Measurements from ENCODE around the gene EAF1. TPM values are rescaled to one million over a fixed set of nuclear protein-coding genes. Genes with fewer than 3 reads are reported as not detected.
"Not testable (repeated sequence)": the region's sequence is repeated elsewhere in the genome, so short reads cannot be mapped to it uniquely, and the experiment has no call there.

Gene EAF1
- polyA plus RNA-seq, 3 donors: 4.3 to 11.2 (median 7.5) TPM

DNA sequence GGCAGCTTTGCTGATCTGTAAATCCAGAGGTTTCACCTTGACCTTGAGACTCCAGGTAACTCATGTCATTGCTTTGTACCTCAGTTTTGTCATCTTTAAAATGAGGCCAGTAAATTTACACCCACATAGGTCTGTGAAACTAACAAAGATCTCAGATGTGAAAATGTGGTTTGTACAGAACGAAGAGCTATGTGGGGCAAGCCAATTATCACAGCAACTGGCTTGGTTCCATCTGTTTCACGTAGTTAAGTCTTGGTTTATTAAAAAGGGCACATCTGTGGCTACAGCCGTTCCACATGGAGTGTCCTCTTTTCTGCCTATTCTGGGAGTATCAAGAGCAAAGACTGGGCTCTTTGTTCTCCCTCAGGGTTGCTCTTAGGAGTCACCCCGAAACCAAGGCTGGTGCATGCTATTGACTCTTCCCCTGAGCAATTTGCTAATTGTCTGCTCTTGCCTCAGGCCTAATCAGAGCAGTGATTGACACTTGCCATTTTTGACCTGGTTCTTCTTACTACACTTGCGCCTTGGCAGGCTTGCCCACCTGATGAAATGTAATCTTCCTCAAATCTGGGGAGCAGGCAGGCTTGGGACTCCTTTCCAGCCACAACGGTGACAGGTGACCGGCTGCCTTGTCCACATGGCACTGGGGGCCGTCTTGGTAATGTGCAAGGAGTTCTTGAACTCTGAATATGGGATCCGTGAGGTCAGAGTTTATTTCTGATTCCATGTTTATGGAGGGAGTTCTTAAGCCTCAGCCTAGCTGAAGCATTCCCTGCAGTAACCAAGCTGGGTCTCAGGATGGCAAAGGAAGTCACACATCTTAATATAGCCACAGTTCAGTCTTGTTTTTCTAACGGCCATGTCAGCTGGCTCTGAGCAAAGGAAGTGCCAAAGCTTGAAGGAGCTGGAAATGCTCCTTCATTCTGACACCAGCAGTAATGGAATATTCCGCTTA lies 40.1 kb downstream of the EAF1 start:
- WGBS, 3 donors: 88 to 92% (median 88%) methylated on average over 11 of the region's 11 CpGs
- H3K27ac ChIP-seq (ENCODE audit: low read depth, low read length): no peak overlapping the region

GRCh38 chr3:15470261-15470660 lies 42.9 kb downstream of the EAF1 start:
- no peak overlapping the region for H3K27ac ChIP-seq (ENCODE audit: low read depth, low read length)
- WGBS, 3 donors: 89 to 92% (median 89%) methylated on average over 6 of the region's 6 CpGs

- H3K27ac ChIP-seq (ENCODE audit: low read depth, low read length): no peak overlapping the region
- WGBS, 3 donors: 94 to 96% (median 96%) methylated on average over 2 of the region's 2 CpGs
Measured at GRCh38 chr3:15470849-15471248, 43.5 kb downstream of the EAF1 start.

GRCh38 chr3:15471861-15472260 lies 44.5 kb downstream of the EAF1 start:
- WGBS, 3 donors: 80 to 91% (median 83%) methylated on average over 3 of the region's 3 CpGs
- no peak overlapping the region for H3K27ac ChIP-seq (ENCODE audit: low read depth, low read length)

DNA sequence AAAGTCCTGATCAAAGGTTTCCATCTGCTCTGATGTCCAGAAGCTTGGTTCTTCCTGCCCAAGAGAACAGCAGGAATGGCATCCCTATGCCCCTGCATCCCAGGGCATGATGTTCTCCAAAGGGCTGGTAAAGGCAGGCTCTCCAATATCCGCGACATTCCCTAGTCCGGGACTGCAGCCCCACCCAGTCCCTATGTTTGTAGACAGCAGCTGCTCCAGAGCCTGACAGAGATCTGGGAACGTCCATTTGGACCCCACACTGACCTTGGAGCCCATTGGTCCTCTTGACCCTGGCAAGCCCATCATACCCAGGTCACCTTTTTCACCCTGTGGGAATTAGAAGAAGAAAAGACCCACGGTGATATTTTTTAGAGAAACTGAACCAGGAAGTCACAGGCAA lies 47.8 kb downstream of the EAF1 start:
- no peak overlapping the region for H3K27ac ChIP-seq (ENCODE audit: low read depth, low read length)
- WGBS, 3 donors: 55 to 69% (median 58%) methylated on average over 5 of the region's 5 CpGs

GRCh38 chr3:15476378-15476777 lies 49.0 kb downstream of the EAF1 start:
- 64 to 87% (median 70%) methylated on average over 3 of the region's 3 CpGs for WGBS, 3 donors
- H3K27ac ChIP-seq (ENCODE audit: low read depth, low read length): no peak overlapping the region

DNA sequence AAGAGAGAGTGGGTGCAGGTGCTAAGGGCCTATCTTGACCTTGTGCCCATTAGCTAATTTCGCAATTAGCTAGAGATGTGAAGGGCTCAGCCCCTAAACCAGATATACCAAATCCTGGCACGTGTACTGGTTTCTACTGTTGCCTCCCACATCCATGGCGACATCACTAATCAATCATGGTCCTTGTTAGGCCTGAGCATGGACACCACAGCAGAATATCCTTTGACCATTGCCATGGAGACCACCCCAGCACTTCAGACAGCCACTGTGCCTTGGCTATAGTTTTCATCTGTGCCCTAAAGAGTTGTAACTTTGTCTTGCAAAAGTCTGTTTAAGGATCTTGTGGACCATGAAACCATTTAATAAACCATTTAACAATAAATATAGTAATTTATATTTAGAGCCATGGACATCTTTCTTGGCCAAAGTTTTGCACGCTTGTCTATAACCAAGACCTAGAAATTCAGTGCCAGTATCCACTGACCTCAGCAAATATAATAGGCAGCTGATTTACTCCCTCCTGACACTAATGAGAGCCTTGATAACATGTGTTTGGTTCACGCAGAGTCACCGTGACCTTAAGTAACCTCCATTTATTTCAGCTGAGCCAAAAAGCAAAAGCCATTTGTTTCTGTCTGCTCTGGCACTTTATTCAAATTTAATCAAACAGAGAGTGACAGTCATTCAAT lies 50.7 kb downstream of the EAF1 start:
- WGBS, 3 donors: 42 to 77% (median 70%) methylated on average over 6 of the region's 6 CpGs

DNA sequence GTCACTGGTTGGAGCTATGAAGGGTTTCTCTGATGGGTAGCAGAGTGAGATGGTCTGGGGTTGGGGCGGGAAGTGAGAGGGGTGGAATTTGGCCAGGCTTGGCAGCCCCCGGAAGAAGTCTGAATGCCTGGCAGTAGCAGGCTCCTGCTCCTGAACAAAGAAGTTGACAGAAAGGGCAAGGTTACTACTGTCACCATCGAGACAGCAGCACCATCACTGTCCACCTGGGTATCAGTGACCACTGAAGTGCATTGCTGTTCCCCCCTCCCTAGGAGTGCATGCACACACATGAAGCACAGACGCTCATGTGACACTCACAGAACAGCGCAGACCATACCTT lies 51.2 kb downstream of the EAF1 start:
- no peak overlapping the region for H3K27ac ChIP-seq (ENCODE audit: low read depth, low read length)
- 56 to 92% (median 89%) methylated on average over 5 of the region's 5 CpGs for WGBS, 3 donors

More for the DNA sequence above, 50.7 kb downstream of the EAF1 start:
- no peak overlapping the region for H3K27ac ChIP-seq (ENCODE audit: low read depth, low read length)

DNA sequence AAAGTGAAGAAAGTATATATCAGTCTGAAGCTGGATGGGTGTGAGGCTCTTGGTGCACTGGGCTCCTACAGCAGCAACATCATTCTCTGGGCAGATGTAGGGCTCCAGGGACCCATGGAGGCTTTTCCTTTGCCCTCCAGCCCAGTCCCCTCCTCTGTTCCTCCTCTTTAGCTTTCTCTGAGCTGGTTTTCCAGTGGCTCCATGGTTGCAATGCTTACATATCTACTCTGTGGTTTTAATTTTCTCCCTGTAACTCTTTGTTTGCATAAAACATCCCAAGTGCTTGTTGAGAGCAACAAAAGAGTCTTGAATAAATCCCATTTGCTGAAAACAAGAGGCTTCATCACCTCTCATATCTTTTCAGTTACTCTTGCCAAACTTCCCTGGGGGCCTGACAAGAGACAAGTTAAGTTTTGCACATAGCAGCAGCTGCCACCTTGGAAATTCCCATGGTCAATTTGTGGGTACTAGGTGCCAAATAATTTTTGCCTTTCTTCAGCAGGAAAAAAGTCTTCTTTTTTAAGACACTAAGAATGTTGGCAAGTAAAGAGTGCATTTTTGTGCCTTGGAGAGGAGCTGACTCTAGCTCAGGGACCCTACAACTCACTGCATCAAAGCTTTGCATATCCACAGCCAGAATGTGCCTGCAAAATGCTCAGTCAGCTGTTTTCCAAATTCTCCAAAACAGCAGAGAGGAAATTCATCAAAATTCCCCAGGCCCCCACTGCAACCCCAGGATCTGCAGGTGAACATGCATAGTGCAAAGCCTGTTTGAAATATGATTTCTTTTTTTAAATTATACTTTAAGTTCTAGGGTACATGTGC lies 52.2 kb downstream of the EAF1 start:
- no peak overlapping the region for H3K27ac ChIP-seq (ENCODE audit: low read depth, low read length)

DNA sequence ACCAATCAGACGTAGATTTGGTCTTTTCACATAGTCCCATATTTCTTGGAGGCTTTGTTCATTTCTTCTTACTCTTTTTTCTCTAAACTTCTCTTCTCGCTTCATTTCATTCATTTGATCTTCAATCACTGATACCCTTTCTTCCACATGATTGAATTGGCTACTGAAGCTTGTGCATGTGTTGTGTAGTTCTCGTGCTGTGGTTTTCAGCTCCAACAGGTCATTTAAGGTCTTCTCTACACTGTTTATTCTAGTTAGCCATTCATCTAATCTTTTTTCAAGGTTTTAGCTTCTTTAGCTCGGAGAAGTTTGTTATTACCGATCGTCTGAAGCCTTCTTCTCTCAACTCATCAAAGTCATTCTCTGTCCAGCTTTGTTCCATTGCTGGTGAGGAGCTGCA lies 57.2 kb downstream of the EAF1 start:
- 75 to 95% (median 95%) methylated on average over 6 of the region's 6 CpGs for whole genome bisulfite sequencing, 3 donors
- H3K27ac ChIP-seq (ENCODE audit: low read depth, low read length): not testable (repeated sequence)

DNA sequence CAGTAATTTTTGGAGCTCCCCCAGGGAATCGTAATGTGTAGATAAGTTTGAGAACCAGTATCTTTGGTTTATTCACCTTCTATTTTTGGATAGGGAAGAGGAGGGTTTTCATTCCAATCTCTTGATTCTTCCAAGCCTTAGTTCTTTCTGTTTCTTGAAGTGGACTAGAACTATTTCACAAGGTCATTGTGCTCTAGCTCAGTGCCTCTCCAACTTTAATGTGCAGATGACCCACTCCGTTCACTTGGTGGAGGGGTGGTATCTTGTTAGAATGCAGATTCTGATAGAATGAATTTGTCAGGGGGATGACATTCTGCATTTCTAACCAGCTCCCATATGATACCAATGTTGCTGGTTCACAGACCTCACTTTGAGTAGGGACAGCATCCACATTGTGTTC lies 58.6 kb downstream of the EAF1 start:
- 93 to 95% (median 94%) methylated on average over 2 of the region's 2 CpGs for WGBS, 3 donors
- H3K27ac ChIP-seq (ENCODE audit: low read depth, low read length): no peak overlapping the region

- no peak overlapping the region for H3K27ac ChIP-seq (ENCODE audit: low read depth, low read length)
- WGBS, 3 donors: 88 to 92% (median 90%) methylated on average over 4 of the region's 4 CpGs
Measured at GRCh38 chr3:15486979-15487378, 59.6 kb downstream of the EAF1 start.

DNA sequence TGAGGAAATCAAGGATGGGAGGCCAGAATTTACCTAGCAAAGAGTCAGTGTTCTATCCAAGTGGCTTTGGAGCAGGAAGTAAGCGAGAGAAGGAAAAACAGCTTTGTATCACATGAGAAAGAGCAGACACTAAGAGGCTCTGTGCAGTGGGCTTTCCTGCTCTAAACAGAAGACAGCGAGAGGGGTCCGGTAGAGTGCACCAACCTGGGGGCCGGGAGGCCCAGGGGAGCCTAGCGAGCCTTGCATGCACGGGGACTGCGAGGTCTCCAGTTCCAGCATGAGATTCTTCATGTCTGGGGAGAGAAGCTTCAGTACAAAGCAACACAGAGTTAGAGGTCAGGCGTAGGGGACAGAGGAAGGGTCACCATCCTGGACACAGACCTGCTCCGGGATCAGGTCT lies 60.6 kb downstream of the EAF1 start:
- 93 to 97% (median 96%) methylated on average over 9 of the region's 9 CpGs for WGBS, 3 donors
- no peak overlapping the region for H3K27ac ChIP-seq (ENCODE audit: low read depth, low read length)

- H3K27ac ChIP-seq (ENCODE audit: low read depth, low read length): no peak overlapping the region
- 46 to 91% (median 88%) methylated on average over 2 of the region's 2 CpGs for WGBS, 3 donors
Measured at GRCh38 chr3:15490158-15490557, 62.8 kb downstream of the EAF1 start.

DNA sequence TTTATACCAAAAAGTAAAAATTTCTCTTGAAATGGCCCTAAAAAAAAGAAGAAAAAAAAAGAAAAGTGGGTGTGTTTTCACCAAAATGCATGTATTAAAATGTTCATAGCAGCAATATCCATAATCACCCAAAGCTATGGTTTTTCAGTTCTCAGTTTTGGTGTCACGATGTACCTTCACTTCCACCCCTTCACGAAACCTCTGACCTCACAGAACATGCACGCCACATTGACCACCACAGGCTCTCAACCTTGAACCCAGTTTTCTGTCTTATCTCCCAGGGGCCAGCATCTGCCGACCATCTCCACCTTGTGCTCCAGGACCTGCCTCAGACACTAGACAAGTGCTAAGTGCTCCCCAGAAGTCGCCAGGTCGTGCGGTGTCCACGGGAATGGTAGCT lies 63.7 kb downstream of the EAF1 start:
- H3K27ac ChIP-seq (ENCODE audit: low read depth, low read length): no peak overlapping the region
- WGBS, 3 donors: 95 to 99% (median 97%) methylated on average over 8 of the region's 8 CpGs
